IMR-90 (cell line): Measurements from ENCODE around the gene PIK3R5.

Experiments used
- BHLHE40 ChIP-seq: fragments of 150-350 bp; IDR thresholded peaks from 2 replicates; pipeline ENCODE4 v1.6.1; 2016; ENCODE audit warnings: mild to moderate bottlenecking, low read depth, low read length
- CEBPB ChIP-seq: IDR thresholded peaks from 2 replicates; pipeline ENCODE4 v1.6.1; 2012; ENCODE audit warnings: low read depth, low read length, improper control_type of control experiment
- ELK1 ChIP-seq: fragments of 150-350 bp; IDR thresholded peaks from 2 replicates; pipeline ENCODE4 v1.6.1; 2016; ENCODE audit warnings: low read depth, mild to moderate bottlenecking, low read length, moderate library complexity, borderline replicate concordance
- FOS ChIP-seq: fragments of 150-350 bp; IDR thresholded peaks from 2 replicates; pipeline ENCODE4 v1.6.1; 2016; ENCODE audit warnings: low read depth, low read length
- MAFK ChIP-seq: IDR thresholded peaks from 2 replicates; pipeline ENCODE4 v1.6.1; 2012; ENCODE audit warnings: low read depth, low read length, improper control_type of control experiment
- NFE2L2 ChIP-seq: fragments of 150-350 bp; IDR thresholded peaks from 2 replicates; pipeline ENCODE4 v1.6.1; 2016; ENCODE audit warnings: low read depth, mild to moderate bottlenecking, low read length
- POLR2A ChIP-seq: IDR thresholded peaks from 2 replicates; pipeline ENCODE4 v1.6.1; 2012; ENCODE audit warnings: mild to moderate bottlenecking, low read depth, low read length
- RAD21 ChIP-seq: IDR thresholded peaks from 2 replicates; pipeline ENCODE4 v1.6.1; 2012; ENCODE audit warnings: low read length, improper control_type of control experiment
- RCOR1 ChIP-seq: IDR thresholded peaks from 2 replicates; pipeline ENCODE4 v1.6.1; 2012; ENCODE audit warnings: mild to moderate bottlenecking, low read length, improper control_type of control experiment; ENCODE audit not compliant: insufficient replicate concordance
- RFX5 ChIP-seq: IDR thresholded peaks from 2 replicates; pipeline ENCODE4 v1.8.0; 2012; ENCODE audit warnings: low read depth, mild to moderate bottlenecking, low read length, moderate library complexity
- SMC3 ChIP-seq: fragments of 150-350 bp; IDR thresholded peaks from 2 replicates; pipeline ENCODE4 v1.6.1; 2016; ENCODE audit warnings: low read depth, mild to moderate bottlenecking, antibody characterized with exemption, low read length, moderate library complexity
- USF2 ChIP-seq: fragments of 150-350 bp; IDR thresholded peaks from 2 replicates; pipeline ENCODE4 v1.6.1; 2017; ENCODE audit warnings: mild to moderate bottlenecking, antibody characterized with exemption, low read length, low read depth
- TF ChIP-seq, protein P1 (sequence below): conservative IDR thresholded peaks from 2 replicates; pipeline ENCODE4 v1.5.1; 2012; ENCODE audit warnings: mild to moderate bottlenecking, low read depth, low read length, improper control_type of control experiment

DNA sequence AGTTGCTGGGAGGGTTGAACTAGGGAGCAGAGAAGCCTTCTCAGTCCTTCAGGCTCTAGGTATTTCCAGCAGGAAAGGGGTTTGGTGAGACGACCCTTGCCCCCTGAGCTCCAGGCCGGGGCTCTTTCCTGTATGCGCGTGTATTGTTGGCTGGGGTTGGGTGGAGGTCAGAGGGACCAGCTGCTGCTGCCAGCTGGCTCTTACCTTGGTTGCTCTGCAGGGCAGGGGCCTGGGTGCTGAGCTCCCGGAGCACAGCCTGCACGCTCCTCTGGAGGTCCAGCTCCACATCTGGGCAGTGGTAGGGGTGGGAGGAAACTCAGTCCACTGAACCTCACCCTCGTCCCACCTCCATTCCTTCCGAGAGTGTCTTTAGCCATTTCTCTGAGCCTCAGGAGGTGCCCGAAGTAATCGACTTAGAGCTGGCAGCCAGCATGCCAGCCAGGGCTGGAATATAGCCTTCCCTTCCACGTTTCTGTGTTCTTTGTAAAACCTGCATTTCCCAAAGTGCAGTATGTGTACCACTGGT lies 126.0 kb downstream of the PIK3R5 start:
- TF ChIP-seq RAD21, result no peak
- TF ChIP-seq, protein P1, sequence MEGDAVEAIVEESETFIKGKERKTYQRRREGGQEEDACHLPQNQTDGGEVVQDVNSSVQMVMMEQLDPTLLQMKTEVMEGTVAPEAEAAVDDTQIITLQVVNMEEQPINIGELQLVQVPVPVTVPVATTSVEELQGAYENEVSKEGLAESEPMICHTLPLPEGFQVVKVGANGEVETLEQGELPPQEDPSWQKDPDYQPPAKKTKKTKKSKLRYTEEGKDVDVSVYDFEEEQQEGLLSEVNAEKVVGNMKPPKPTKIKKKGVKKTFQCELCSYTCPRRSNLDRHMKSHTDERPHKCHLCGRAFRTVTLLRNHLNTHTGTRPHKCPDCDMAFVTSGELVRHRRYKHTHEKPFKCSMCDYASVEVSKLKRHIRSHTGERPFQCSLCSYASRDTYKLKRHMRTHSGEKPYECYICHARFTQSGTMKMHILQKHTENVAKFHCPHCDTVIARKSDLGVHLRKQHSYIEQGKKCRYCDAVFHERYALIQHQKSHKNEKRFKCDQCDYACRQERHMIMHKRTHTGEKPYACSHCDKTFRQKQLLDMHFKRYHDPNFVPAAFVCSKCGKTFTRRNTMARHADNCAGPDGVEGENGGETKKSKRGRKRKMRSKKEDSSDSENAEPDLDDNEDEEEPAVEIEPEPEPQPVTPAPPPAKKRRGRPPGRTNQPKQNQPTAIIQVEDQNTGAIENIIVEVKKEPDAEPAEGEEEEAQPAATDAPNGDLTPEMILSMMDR, result no peak
- TF ChIP-seq POLR2A, result no peak
- no peak for TF ChIP-seq SMC3
- no peak for TF ChIP-seq RFX5
- no peak for TF ChIP-seq USF2
- no peak for TF ChIP-seq CEBPB
- no peak for TF ChIP-seq MAFK
- TF ChIP-seq ELK1, result no peak
- TF ChIP-seq RCOR1, result no peak
- no peak for TF ChIP-seq NFE2L2
- no peak for TF ChIP-seq BHLHE40
- TF ChIP-seq FOS, result no peak
